ENCODE results near the gene DPCD.

DPCD gene

DNA sequence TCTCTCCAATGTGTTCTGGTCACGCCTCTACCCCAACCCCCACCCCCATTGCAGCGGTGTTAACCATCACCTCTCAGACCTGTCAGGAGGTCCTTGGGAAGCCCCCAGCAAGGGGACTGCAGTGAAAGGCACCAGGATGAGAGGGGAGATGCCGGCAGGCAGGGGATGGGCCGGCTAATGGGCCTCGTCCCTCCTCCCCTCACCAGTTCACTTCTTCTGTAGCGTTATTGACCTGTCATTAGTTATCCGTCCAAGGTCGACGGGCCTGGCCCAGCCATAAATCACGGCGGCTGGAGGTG lies 18.8 kb upstream of the DPCD start:
- TF ChIP-seq, protein P1, sequence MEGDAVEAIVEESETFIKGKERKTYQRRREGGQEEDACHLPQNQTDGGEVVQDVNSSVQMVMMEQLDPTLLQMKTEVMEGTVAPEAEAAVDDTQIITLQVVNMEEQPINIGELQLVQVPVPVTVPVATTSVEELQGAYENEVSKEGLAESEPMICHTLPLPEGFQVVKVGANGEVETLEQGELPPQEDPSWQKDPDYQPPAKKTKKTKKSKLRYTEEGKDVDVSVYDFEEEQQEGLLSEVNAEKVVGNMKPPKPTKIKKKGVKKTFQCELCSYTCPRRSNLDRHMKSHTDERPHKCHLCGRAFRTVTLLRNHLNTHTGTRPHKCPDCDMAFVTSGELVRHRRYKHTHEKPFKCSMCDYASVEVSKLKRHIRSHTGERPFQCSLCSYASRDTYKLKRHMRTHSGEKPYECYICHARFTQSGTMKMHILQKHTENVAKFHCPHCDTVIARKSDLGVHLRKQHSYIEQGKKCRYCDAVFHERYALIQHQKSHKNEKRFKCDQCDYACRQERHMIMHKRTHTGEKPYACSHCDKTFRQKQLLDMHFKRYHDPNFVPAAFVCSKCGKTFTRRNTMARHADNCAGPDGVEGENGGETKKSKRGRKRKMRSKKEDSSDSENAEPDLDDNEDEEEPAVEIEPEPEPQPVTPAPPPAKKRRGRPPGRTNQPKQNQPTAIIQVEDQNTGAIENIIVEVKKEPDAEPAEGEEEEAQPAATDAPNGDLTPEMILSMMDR (IDR thresholded peaks at IDR 0.05; ENCODE audit: low read depth, low read length, missing control alignments): no peak

GRCh38 chr10:101569622-101570427 lies 18.3 kb upstream of the DPCD start:
- Histone ChIP-seq H3K4me3 (ENCODE audit: low read depth, low read length) (peak overlapping the region; percentile 59), H3K27ac (no peak overlapping the region), H3K27me3 (replicated peaks) (no peaks in the 10 kb centered on the region), H3K36me3 (replicated peaks) (no peaks in the 10 kb centered on the region)
- peak; percentile 40 for DNase-seq
- TF ChIP-seq, protein P1 (IDR thresholded peaks at IDR 0.05; ENCODE audit: low read depth, low read length, missing control alignments): peak; percentile 65
- in situ Hi-C loops (cut with HindIII; ENCODE audit: low pct_ligation_motif_present, low sequenced_read_pairs): no loop called here

More for the DNA sequence above, 18.8 kb upstream of the DPCD start:
- Histone ChIP-seq H3K27ac (no peak overlapping the region), H3K4me3 (ENCODE audit: low read depth, low read length) (no peak overlapping the region), H3K36me3 (replicated peaks) (no peaks in the 10 kb centered on the region), H3K27me3 (replicated peaks) (no peaks in the 10 kb centered on the region)
- no peak for DNase-seq
- in situ Hi-C loops (cut with HindIII; ENCODE audit: low pct_ligation_motif_present, low sequenced_read_pairs): no loop called here

DNA sequence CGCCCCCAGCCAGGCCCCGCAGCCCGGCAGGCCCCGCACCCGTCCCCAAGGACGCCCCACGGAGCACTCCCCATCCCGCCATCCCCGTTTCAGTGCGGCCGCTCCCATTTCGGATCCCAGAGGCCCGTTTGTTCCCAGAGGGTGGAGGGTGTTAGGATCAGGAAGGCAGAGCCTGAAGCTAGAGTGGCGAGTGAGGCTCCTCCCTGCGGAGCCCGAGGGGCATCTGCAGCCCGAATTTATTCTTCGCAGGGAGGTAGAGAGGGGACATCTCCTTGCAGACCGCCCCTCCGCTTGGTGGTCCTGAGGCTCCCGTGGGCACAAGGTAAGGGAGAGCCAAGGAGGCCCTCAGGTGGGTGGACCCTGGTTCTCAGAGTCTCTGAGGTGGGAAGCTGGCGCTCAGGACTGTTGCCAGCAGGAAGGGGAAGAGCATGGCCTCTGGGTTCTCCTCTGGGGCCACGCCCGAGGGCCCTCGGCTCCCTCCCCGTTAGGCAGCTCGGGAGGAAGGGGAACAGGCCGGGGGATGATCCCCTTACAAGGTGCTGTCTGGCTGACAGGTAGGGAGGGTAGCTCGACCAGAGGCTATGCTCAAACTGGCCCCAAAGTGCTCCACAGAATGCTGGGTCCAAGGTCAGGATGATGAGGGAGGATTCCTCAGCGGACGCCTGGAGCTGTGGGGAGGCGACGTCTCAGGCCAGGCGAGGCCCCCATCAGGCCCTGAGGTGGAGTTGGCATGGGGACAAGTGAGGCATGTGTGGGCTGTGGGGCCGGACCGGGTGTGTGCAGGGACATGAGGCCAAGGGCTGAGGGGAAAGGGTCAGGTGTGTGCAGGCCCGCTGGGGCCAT lies 17.5 kb upstream of the DPCD start:
- in situ Hi-C loops (cut with HindIII; ENCODE audit: low pct_ligation_motif_present, low sequenced_read_pairs): no loop called here
- DNase-seq: no peak
- Histone ChIP-seq H3K27ac (no peak overlapping the region), H3K36me3 (replicated peaks) (no peaks in the 10 kb centered on the region), H3K4me3 (ENCODE audit: low read depth, low read length) (peak overlapping the region; percentile 57), H3K27me3 (replicated peaks) (no peaks in the 10 kb centered on the region)
- TF ChIP-seq, protein P1 (IDR thresholded peaks at IDR 0.05; ENCODE audit: low read depth, low read length, missing control alignments): no peak

DNA sequence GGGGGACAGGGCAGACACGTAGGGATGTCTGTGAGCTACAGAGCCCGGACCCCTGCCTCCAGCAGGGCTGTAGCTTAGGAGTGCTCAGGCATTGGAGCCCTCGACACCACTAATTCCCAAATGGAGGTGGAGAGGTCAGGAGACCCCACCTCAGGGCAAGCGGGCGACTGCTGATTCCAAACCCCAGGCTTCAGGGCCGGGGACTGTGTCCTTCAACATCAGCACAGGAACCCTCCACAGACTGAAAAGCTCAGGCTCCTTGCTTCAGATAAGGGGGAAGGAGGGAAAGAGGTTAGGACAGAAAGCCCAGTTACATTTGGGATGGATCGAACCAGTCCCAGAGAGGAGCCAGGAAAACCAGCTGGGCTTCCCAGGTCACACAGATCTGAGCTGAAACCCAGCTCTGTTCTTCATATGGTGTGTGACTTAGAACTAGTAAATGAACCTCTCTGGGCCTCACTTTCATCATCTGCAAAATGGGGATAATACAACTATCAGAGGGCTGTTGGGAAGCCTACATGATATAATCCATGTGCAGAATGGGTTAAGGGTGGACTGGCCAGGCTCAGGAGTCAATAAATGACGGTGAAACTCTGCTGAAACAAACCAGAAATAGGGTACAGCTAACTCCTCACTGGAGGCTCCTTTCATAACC lies 16.7 kb upstream of the DPCD start:
- TF ChIP-seq, protein P1 (IDR thresholded peaks at IDR 0.05; ENCODE audit: low read depth, low read length, missing control alignments): no peak
- H3K27ac ChIP-seq: no peak overlapping the region
- no peak for DNase-seq
- no peaks in the 10 kb centered on the region for H3K36me3 ChIP-seq (replicated peaks)
- no peaks in the 10 kb centered on the region for H3K27me3 ChIP-seq (replicated peaks)
- in situ Hi-C loops (cut with HindIII; ENCODE audit: low pct_ligation_motif_present, low sequenced_read_pairs): no loop called here
- no peak overlapping the region for H3K4me3 ChIP-seq (ENCODE audit: low read depth, low read length)

DNA sequence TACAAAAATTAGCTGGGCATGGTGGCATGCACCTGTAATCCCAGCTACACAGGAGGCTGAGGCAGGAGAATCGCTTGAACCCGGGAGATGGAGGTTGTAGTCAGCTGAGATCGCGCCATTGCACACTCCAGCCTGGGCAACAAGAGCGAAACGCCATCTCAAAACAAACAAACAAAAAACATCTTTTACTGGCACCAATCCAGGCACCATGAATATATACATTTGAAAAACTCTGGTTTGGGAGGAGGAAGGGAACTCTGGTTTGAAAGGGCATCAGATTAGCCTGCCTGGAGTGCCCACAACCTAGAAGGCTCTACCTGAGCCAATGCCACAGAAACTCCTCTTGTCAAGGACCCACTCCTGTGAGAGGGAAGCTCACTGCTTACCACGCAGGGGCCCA lies 16.0 kb upstream of the DPCD start:
- no peaks in the 10 kb centered on the region for H3K27me3 ChIP-seq (replicated peaks)
- TF ChIP-seq, protein P1 (IDR thresholded peaks at IDR 0.05; ENCODE audit: low read depth, low read length, missing control alignments): no peak
- DNase-seq: no peak
- H3K27ac ChIP-seq: no peak overlapping the region
- no peaks in the 10 kb centered on the region for H3K36me3 ChIP-seq (replicated peaks)
- no peak overlapping the region for H3K4me3 ChIP-seq (ENCODE audit: low read depth, low read length)
- in situ Hi-C loops (cut with HindIII; ENCODE audit: low pct_ligation_motif_present, low sequenced_read_pairs): no loop called here
